GM13977 (cell line): Measurements from ENCODE around the gene PSMA6.

ENCODE experiments used
- DNase-seq: peaks from one replicate; pipeline ENCODE4 v3.0.0; 2012; ENCODE audit warnings: low spot score
- in situ Hi-C: fragments of 300-500 bp; cut with MboI; formaldehyde crosslinking; loops from one replicate; pipeline ENCODE4 v1.12.0; 2022; ENCODE audit warnings: low sequenced_read_pairs, low pct_unique_long_range_greater_than_20kb, mixed read lengths, inconsistent platforms; ENCODE audit not compliant: unreplicated experiment
- TF ChIP-seq, protein P1 (sequence below): IDR thresholded peaks from 2 replicates; pipeline ENCODE4 v1.5.1; 2012; ENCODE audit warnings: mild to moderate bottlenecking, control low read depth; ENCODE audit not compliant: insufficient read depth; ENCODE audit errors: extremely low read depth, missing control alignments

PSMA6 gene

GRCh38 chr14:35305633-35306032 lies 13.5 kb downstream of the PSMA6 start:
- no peak for DNase-seq
- TF ChIP-seq, protein P1, sequence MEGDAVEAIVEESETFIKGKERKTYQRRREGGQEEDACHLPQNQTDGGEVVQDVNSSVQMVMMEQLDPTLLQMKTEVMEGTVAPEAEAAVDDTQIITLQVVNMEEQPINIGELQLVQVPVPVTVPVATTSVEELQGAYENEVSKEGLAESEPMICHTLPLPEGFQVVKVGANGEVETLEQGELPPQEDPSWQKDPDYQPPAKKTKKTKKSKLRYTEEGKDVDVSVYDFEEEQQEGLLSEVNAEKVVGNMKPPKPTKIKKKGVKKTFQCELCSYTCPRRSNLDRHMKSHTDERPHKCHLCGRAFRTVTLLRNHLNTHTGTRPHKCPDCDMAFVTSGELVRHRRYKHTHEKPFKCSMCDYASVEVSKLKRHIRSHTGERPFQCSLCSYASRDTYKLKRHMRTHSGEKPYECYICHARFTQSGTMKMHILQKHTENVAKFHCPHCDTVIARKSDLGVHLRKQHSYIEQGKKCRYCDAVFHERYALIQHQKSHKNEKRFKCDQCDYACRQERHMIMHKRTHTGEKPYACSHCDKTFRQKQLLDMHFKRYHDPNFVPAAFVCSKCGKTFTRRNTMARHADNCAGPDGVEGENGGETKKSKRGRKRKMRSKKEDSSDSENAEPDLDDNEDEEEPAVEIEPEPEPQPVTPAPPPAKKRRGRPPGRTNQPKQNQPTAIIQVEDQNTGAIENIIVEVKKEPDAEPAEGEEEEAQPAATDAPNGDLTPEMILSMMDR, result no peak
- in situ Hi-C loops, result no loop called here

DNA sequence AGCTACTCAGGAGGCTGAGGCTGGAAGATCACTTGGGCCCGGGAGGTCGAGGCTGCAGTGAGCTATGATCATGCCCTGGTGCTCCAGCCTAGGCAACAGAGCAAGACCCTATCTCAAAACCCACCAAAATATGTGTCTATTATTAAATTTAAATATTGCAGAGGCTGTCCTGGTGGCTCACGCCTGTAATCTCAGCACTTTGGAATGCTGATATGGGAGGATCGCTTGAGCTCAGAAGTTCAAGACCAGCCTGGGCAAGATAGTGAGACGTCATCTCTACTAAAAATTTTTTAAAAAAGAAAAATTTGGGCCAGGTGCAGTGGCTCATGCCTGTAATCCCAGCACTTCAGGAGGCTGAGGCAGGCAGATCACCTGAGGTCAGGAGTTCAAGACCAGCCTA lies 13.9 kb downstream of the PSMA6 start:
- TF ChIP-seq, protein P1, result no peak
- in situ Hi-C loops, result no loop called here
- no peak for DNase-seq

GRCh38 chr14:35317820-35318219 lies 25.6 kb downstream of the PSMA6 start:
- DNase-seq, result no peak
- TF ChIP-seq, protein P1, result no peak
- in situ Hi-C loops, result no loop called here

GRCh38 chr14:35319509-35319908 lies 27.3 kb downstream of the PSMA6 start:
- in situ Hi-C loops, result no loop called here
- TF ChIP-seq, protein P1, result no peak
- no peak for DNase-seq

DNA sequence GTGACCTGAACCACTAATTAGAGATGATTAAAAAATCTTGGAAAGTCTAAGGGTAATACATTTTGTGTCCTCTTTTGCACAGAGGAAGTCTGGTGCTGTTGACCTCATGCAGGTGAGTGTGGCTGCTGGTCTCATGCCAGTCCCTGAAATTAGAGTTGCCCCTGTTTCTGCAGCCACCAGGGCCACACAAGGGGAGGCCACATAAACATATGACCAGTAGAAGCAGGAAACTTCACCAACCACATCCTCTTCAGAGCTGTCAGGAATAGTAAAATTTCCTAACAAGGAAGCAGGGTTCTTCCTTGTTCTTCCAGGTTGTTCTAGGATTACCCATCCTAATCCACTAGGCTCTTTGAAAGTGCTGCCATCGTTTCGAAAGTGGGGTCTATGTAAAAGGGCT lies 28.3 kb downstream of the PSMA6 start:
- no peak for DNase-seq
- TF ChIP-seq, protein P1, result no peak
- in situ Hi-C loops, result no loop called here

DNA sequence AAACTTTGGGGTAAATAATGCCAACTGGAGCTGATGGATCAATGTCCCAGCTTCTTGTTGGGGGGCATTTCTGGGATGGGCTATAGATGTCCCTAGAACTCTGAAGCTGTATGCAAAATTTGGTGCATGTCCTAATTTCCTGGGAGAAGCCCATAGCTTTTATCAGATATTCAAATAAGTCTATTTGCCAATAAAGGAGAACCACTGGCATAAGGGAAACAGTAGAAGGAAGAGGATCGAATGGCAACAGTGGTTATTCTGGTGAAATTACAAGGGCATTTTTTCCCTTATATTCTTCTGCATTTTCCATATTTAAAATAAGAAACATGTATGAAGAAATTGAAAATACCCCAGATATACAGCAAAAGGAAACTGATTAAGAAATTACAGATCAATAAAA lies 34.2 kb downstream of the PSMA6 start:
- in situ Hi-C loops, result no loop called here
- TF ChIP-seq, protein P1, result no peak
- DNase-seq, result no peak
